Fibroblast of lung (primary cell): ENCODE data around the gene TRIM71. TPM values are rescaled to one million over a fixed set of nuclear protein-coding genes. Genes with fewer than 3 reads are reported as not detected.

ENCODE experiments used
- DNase-seq, 2 donors: peaks; one replicate each; pipeline versions ENCODE4 v3.0.0 to v3.0.0-alpha.2; 2010; ENCODE audit warnings: low read depth in 2 of 2
- H2AFZ ChIP-seq: 2 replicates; pipeline ENCODE4 v1.5.1; 2012; ENCODE audit warnings: low read length, control low read depth, inconsistent platforms
- H3K27ac ChIP-seq: 2 replicates; pipeline ENCODE4 v1.5.1; 2011; ENCODE audit warnings: low read length, control low read depth; ENCODE audit not compliant: insufficient read depth
- H3K27me3 ChIP-seq: 2 replicates; pipeline ENCODE4 v1.5.1; 2011; ENCODE audit warnings: mild to moderate bottlenecking, low read length; ENCODE audit not compliant: control insufficient read depth, insufficient read depth
- H3K36me3 ChIP-seq: 2 replicates; pipeline ENCODE4 v1.5.1; 2011; ENCODE audit warnings: low read length; ENCODE audit not compliant: control insufficient read depth, insufficient read depth
- H3K4me1 ChIP-seq: 2 replicates; pipeline ENCODE4 v1.5.1; 2011; ENCODE audit warnings: low read length; ENCODE audit not compliant: control insufficient read depth, insufficient read depth; ENCODE audit errors: extremely low read depth
- H3K4me2 ChIP-seq: 2 replicates; pipeline ENCODE4 v1.5.1; 2011; ENCODE audit warnings: low read length, control low read depth; ENCODE audit not compliant: insufficient read depth; ENCODE audit errors: extremely low read depth
- H3K4me3 ChIP-seq, 4 experiments: fragments of 200-600 bp in 1 of 4; sonication (generic) in 1 of 4; replicated peaks in 1 of 4; 2 replicates each; pipeline ENCODE4 v1.5.1; 2011 to 2016; ENCODE audit warnings: low read length in 4 of 4, low read depth in 3 of 4, mild to moderate bottlenecking in 3 of 4, control low read depth in 2 of 4, inconsistent platforms in 1 of 4, mixed read lengths in 1 of 4; ENCODE audit not compliant: insufficient read depth in 1 of 4; ENCODE audit errors: control extremely low read depth in 1 of 4
- H3K79me2 ChIP-seq: 2 replicates; pipeline ENCODE4 v1.5.1; 2012; ENCODE audit warnings: mild to moderate bottlenecking, low read length, inconsistent platforms; ENCODE audit not compliant: control insufficient read depth, insufficient read depth
- H3K9ac ChIP-seq: 2 replicates; pipeline ENCODE4 v1.5.1; 2011; ENCODE audit warnings: mild to moderate bottlenecking, low read length, control low read depth; ENCODE audit not compliant: insufficient read depth
- H3K9me3 ChIP-seq: 2 replicates; pipeline ENCODE4 v1.5.1; 2012; ENCODE audit warnings: low read depth, low read length; ENCODE audit not compliant: control insufficient read depth, insufficient read depth
- H4K20me1 ChIP-seq: 2 replicates; pipeline ENCODE4 v1.5.1; 2011; ENCODE audit warnings: low read length; ENCODE audit not compliant: control insufficient read depth, insufficient read depth; ENCODE audit errors: extremely low read depth
- EZH2 ChIP-seq: IDR thresholded peaks from 2 replicates; pipeline ENCODE4 v1.5.1; 2012; ENCODE audit warnings: low read length, control low read depth, mild to moderate bottlenecking; ENCODE audit errors: missing control alignments
- polyA plus RNA-seq, 2 donors: library from polyadenylated mRNA; depleted of rRNA in 1 of 2; stranded (reverse) in 1 of 2; unstranded in 1 of 2; fragments of >200 nt; gene quantifications; 2 replicates each; pipeline ENCODE4 v1.2.1, GENCODE V29; 2011 to 2012; ENCODE audit warnings: missing spikeins in 1 of 2
- total RNA-seq: library from RNA; depleted of rRNA; stranded (reverse); fragments of >200 nt; gene quantifications from 2 replicates; pipeline ENCODE4 v1.2.1, GENCODE V29; 2014
- TF ChIP-seq, protein P1 (sequence below), 2 donors: IDR thresholded peaks in 1 of 2; conservative IDR thresholded peaks in 1 of 2; 1 replicate in 1 of 2; 2 replicates in 1 of 2; pipeline ENCODE4 v1.5.1; 2011 to 2012; ENCODE audit warnings: low read length in 2 of 2, control low read depth in 1 of 2, inconsistent platforms in 1 of 2, low read depth in 1 of 2, mild to moderate bottlenecking in 1 of 2

TRIM71 gene
- total and polyA plus RNA-seq, 2 donors (not counting 1 experiment from before 2014, with no cell fraction given): under 0.01 to 0.02 TPM

DNA sequence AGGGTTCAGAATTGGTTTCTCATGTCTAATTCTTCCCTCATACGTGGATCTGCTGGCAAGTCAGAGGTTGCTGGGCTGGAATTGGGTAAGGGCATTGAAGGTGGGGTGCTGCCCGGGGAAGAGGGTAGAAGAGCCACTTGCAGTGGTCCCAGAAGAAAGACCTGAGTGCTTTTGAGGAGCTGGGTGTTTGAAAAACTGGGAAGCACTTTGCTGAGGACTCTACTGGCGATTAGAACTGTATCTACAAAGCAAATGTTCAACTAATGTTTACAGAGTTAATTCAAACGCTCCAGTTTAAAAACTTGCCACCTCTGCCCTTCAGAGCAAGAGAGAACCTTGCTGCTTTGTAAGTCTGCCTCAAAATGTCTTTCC, 21.9 kb downstream of the TRIM71 start:
- Histone ChIP-seq H3K4me1 (no peaks in the 10 kb centered on the region), H3K9ac (no peak overlapping the region), H3K27ac (no peak overlapping the region), H3K4me2 (no peak overlapping the region), H2AFZ (no peak overlapping the region), H3K9me3 (no peaks in the 10 kb centered on the region), H3K36me3 (no peaks in the 10 kb centered on the region), H3K27me3 (peaks cover 12% of the 10 kb centered on the region), H3K79me2 (no peaks in the 10 kb centered on the region), H3K4me3 (no peak overlapping the region), H4K20me1 (no peaks in the 10 kb centered on the region)
- TF ChIP-seq, protein P1, sequence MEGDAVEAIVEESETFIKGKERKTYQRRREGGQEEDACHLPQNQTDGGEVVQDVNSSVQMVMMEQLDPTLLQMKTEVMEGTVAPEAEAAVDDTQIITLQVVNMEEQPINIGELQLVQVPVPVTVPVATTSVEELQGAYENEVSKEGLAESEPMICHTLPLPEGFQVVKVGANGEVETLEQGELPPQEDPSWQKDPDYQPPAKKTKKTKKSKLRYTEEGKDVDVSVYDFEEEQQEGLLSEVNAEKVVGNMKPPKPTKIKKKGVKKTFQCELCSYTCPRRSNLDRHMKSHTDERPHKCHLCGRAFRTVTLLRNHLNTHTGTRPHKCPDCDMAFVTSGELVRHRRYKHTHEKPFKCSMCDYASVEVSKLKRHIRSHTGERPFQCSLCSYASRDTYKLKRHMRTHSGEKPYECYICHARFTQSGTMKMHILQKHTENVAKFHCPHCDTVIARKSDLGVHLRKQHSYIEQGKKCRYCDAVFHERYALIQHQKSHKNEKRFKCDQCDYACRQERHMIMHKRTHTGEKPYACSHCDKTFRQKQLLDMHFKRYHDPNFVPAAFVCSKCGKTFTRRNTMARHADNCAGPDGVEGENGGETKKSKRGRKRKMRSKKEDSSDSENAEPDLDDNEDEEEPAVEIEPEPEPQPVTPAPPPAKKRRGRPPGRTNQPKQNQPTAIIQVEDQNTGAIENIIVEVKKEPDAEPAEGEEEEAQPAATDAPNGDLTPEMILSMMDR (conservative IDR thresholded peaks at IDR 0.05 in 1 of 2, IDR thresholded peaks at IDR 0.05 in 1 of 2; ENCODE audit: low read depth in 1 of 2, low read length in 2 of 2): no peak
- TF ChIP-seq EZH2: no peak
- no peak for DNase-seq

DNA sequence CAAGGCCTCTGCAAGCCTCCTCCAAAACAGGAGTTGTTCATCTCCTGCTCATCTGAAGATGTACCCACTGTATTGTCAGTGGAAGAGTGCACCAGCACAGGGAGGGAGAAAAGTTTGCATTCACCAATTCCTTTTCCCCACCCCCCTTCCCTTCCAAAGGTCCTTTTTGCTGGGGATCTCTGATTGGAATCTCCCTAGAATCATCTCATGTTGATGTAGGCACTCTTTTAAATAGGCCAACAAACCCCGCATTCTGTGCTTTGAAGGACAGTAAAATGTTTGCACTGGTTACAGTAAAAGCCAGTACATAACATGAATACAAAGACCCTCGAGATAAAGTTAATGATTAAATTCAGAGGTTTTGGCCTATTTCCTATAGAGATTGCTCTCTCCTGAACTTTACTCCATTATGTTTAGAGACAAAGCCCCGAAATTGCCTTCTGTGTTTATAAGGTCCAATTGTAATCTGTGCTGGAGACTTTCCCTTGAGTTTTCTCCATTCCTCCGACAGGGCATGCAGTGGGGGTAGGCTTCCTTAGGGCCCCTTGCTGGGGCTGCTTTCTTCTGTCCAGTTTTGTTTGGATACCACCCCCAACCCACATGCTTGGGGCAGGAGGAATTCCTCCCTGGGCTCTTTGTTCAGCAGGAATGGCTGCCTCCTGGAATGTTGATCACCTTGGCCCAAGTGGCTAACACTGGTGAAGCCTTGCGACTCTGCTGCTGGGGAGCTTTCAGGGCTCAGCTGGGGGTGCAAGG, 22.5 kb downstream of the TRIM71 start:
- no peaks in the 10 kb centered on the region for H3K36me3 ChIP-seq
- H3K9me3 ChIP-seq: no peaks in the 10 kb centered on the region
- TF ChIP-seq, protein P1 (conservative IDR thresholded peaks at IDR 0.05 in 1 of 2, IDR thresholded peaks at IDR 0.05 in 1 of 2; ENCODE audit: low read depth in 1 of 2, low read length in 2 of 2): no peak
- TF ChIP-seq EZH2: no peak
- DNase-seq: no peak
- H3K27ac ChIP-seq: no peak overlapping the region
- H2AFZ ChIP-seq: no peak overlapping the region
- H3K4me1 ChIP-seq: no peaks in the 10 kb centered on the region
- no peaks in the 10 kb centered on the region for H4K20me1 ChIP-seq
- peaks cover 9% of the 10 kb centered on the region for H3K27me3 ChIP-seq
- no peak overlapping the region for H3K4me2 ChIP-seq
- H3K4me3 ChIP-seq: no peak overlapping the region
- H3K9ac ChIP-seq: no peak overlapping the region
- no peaks in the 10 kb centered on the region for H3K79me2 ChIP-seq

DNA sequence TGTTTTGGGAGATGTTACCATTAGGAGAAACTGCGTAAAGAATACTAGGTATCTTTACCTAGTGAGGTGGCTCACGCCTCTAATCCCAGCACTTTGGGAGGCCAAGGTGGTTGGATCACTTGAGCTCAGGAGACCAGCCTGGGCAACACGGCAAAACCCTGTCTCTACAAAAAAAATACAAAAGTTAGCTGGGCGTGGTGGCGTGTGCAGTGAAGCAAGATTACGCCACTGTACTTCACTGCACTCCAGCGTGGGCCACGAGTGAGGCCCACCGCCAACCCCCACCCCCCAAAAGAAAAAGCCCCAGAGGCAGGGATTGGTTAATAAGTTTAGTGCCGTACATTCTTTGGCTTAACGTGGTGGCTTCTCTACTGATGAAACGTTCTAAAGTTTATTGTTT, 23.5 kb downstream of the TRIM71 start:
- Histone ChIP-seq H2AFZ (no peak overlapping the region), H3K27ac (no peak overlapping the region), H3K4me1 (no peaks in the 10 kb centered on the region), H3K4me3 (no peak overlapping the region), H3K79me2 (no peaks in the 10 kb centered on the region), H3K36me3 (no peaks in the 10 kb centered on the region), H3K27me3 (peaks cover 4% of the 10 kb centered on the region), H4K20me1 (no peaks in the 10 kb centered on the region), H3K9me3 (no peaks in the 10 kb centered on the region), H3K4me2 (no peak overlapping the region), H3K9ac (no peak overlapping the region)
- no peak for DNase-seq
- no peak for TF ChIP-seq EZH2
- TF ChIP-seq, protein P1 (conservative IDR thresholded peaks at IDR 0.05 in 1 of 2, IDR thresholded peaks at IDR 0.05 in 1 of 2; ENCODE audit: low read depth in 1 of 2, low read length in 2 of 2): no peak
